Measurements from ENCODE around the gene HOMER1.

DNA sequence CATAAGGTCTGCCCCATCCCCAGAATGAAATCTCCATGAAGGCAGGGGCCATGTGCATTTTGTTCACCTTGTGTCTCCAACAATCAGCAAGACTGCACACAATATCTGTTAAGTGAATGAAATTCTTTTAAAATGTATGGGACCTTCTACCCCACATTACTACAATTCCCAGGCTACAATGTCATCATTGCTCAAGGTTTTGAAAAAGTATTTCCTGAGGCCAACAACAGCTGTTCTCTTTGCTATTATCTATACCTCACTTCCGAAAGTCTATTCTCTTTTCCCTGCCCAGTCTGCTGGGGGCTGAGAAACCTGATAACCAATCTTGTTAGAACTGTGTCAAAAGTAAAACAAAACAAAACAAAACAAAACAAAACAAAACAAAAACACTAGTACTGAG is 29.2 kb downstream of the HOMER1 start:
- TF ChIP-seq, protein P1, sequence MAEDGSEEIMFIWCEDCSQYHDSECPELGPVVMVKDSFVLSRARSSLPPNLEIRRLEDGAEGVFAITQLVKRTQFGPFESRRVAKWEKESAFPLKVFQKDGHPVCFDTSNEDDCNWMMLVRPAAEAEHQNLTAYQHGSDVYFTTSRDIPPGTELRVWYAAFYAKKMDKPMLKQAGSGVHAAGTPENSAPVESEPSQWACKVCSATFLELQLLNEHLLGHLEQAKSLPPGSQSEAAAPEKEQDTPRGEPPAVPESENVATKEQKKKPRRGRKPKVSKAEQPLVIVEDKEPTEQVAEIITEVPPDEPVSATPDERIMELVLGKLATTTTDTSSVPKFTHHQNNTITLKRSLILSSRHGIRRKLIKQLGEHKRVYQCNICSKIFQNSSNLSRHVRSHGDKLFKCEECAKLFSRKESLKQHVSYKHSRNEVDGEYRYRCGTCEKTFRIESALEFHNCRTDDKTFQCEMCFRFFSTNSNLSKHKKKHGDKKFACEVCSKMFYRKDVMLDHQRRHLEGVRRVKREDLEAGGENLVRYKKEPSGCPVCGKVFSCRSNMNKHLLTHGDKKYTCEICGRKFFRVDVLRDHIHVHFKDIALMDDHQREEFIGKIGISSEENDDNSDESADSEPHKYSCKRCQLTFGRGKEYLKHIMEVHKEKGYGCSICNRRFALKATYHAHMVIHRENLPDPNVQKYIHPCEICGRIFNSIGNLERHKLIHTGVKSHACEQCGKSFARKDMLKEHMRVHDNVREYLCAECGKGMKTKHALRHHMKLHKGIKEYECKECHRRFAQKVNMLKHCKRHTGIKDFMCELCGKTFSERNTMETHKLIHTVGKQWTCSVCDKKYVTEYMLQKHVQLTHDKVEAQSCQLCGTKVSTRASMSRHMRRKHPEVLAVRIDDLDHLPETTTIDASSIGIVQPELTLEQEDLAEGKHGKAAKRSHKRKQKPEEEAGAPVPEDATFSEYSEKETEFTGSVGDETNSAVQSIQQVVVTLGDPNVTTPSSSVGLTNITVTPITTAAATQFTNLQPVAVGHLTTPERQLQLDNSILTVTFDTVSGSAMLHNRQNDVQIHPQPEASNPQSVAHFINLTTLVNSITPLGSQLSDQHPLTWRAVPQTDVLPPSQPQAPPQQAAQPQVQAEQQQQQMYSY (CRISPR knock-in tag; IDR thresholded peaks at IDR 0.05) = no peak
- no peak for TF ChIP-seq IKZF1 (conservative IDR thresholded peaks at IDR 0.05)
- TF ChIP-seq, protein P2, sequence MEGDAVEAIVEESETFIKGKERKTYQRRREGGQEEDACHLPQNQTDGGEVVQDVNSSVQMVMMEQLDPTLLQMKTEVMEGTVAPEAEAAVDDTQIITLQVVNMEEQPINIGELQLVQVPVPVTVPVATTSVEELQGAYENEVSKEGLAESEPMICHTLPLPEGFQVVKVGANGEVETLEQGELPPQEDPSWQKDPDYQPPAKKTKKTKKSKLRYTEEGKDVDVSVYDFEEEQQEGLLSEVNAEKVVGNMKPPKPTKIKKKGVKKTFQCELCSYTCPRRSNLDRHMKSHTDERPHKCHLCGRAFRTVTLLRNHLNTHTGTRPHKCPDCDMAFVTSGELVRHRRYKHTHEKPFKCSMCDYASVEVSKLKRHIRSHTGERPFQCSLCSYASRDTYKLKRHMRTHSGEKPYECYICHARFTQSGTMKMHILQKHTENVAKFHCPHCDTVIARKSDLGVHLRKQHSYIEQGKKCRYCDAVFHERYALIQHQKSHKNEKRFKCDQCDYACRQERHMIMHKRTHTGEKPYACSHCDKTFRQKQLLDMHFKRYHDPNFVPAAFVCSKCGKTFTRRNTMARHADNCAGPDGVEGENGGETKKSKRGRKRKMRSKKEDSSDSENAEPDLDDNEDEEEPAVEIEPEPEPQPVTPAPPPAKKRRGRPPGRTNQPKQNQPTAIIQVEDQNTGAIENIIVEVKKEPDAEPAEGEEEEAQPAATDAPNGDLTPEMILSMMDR (IDR thresholded peaks at IDR 0.05 in 2 of 3, conservative IDR thresholded peaks at IDR 0.05 in 1 of 3; ENCODE audit: control insufficient read depth in 2 of 3, extremely low read depth in 1 of 3, insufficient read depth in 1 of 3, low read depth in 3 of 3, low read length in 3 of 3) = no peak
- TF ChIP-seq CHD2 (IDR thresholded peaks at IDR 0.05; ENCODE audit: borderline replicate concordance, low read depth, low read length) = no peak
- no peak for TF ChIP-seq SREBF2 (IDR thresholded peaks at IDR 0.05; ENCODE audit: low read length)
- no peak for TF ChIP-seq SUZ12 (IDR thresholded peaks at IDR 0.05; ENCODE audit: unreplicated experiment)
- TF ChIP-seq, protein P3, sequence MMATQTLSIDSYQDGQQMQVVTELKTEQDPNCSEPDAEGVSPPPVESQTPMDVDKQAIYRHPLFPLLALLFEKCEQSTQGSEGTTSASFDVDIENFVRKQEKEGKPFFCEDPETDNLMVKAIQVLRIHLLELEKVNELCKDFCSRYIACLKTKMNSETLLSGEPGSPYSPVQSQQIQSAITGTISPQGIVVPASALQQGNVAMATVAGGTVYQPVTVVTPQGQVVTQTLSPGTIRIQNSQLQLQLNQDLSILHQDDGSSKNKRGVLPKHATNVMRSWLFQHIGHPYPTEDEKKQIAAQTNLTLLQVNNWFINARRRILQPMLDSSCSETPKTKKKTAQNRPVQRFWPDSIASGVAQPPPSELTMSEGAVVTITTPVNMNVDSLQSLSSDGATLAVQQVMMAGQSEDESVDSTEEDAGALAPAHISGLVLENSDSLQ (IDR thresholded peaks at IDR 0.05) = no peak
- no peak for TF ChIP-seq MXI1 (IDR thresholded peaks at IDR 0.05; ENCODE audit: low read depth, low read length)
- TF ChIP-seq, protein P4, sequence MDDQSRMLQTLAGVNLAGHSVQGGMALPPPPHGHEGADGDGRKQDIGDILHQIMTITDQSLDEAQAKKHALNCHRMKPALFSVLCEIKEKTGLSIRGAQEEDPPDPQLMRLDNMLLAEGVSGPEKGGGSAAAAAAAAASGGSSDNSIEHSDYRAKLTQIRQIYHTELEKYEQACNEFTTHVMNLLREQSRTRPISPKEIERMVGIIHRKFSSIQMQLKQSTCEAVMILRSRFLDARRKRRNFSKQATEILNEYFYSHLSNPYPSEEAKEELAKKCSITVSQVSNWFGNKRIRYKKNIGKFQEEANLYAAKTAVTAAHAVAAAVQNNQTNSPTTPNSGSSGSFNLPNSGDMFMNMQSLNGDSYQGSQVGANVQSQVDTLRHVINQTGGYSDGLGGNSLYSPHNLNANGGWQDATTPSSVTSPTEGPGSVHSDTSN (IDR thresholded peaks at IDR 0.05; ENCODE audit: insufficient replicate concordance, low read depth, low read length) = no peak
- no peak for TF ChIP-seq RELA (IDR thresholded peaks at IDR 0.05; ENCODE audit: borderline replicate concordance, partially characterized antibody)
- TF ChIP-seq, protein P5, sequence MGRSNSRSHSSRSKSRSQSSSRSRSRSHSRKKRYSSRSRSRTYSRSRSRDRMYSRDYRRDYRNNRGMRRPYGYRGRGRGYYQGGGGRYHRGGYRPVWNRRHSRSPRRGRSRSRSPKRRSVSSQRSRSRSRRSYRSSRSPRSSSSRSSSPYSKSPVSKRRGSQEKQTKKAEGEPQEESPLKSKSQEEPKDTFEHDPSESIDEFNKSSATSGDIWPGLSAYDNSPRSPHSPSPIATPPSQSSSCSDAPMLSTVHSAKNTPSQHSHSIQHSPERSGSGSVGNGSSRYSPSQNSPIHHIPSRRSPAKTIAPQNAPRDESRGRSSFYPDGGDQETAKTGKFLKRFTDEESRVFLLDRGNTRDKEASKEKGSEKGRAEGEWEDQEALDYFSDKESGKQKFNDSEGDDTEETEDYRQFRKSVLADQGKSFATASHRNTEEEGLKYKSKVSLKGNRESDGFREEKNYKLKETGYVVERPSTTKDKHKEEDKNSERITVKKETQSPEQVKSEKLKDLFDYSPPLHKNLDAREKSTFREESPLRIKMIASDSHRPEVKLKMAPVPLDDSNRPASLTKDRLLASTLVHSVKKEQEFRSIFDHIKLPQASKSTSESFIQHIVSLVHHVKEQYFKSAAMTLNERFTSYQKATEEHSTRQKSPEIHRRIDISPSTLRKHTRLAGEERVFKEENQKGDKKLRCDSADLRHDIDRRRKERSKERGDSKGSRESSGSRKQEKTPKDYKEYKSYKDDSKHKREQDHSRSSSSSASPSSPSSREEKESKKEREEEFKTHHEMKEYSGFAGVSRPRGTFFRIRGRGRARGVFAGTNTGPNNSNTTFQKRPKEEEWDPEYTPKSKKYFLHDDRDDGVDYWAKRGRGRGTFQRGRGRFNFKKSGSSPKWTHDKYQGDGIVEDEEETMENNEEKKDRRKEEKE (IDR thresholded peaks at IDR 0.05) = no peak
- no peak for TF ChIP-seq POLR2AphosphoS5 (IDR thresholded peaks at IDR 0.05; ENCODE audit: low read length)
- TF ChIP-seq HDAC2 (IDR thresholded peaks at IDR 0.05) = no peak

Measured in GM12878 (cell line).